Chondrocyte (in vitro differentiated cells): ENCODE results near the gene IFI27L1. TPM values are rescaled to one million over a fixed set of nuclear protein-coding genes. Genes with fewer than 3 reads are reported as not detected.

ENCODE experiments used
- DNase-seq: peaks from one replicate; pipeline ENCODE4 v3.0.0; 2021; ENCODE audit warnings: mixed read lengths, low spot score
- H3K27ac Mint-ChIP-seq: one replicate; pipeline ENCODE4 v1.8.0; 2021; ENCODE audit warnings: mild to moderate bottlenecking, moderate library complexity, mixed read lengths; ENCODE audit not compliant: unreplicated experiment
- H3K27me3 Mint-ChIP-seq: 2 replicates; pipeline ENCODE4 v1.8.0; 2021; ENCODE audit warnings: low read depth, mixed read lengths
- H3K36me3 Mint-ChIP-seq: 2 replicates; pipeline ENCODE4 v1.8.0; 2021; ENCODE audit warnings: low read depth, mixed read lengths
- H3K4me1 Mint-ChIP-seq: 2 replicates; pipeline ENCODE4 v1.8.0; 2021; ENCODE audit warnings: low read depth, mild to moderate bottlenecking, mixed read lengths
- H3K4me3 Mint-ChIP-seq: one replicate; pipeline ENCODE4 v1.8.0; 2021; ENCODE audit warnings: mild to moderate bottlenecking, moderate library complexity, mixed read lengths; ENCODE audit not compliant: unreplicated experiment
- H3K9me3 Mint-ChIP-seq: 2 replicates; pipeline ENCODE4 v1.8.0; 2021; ENCODE audit warnings: low read depth, mixed read lengths
- CTCF ChIP-seq: fragments of 200-600 bp; sonication (generic); IDR thresholded peaks from 2 replicates; pipeline ENCODE4 v1.5.0; 2021; ENCODE audit warnings: antibody characterized with exemption, mild to moderate bottlenecking, moderate library complexity
- total RNA-seq: library from RNA; stranded (reverse); gene quantifications from 3 replicates; pipeline ENCODE4 v1.2.1, GENCODE V29; 2021

Gene IFI27L1
- total RNA-seq, 1 donor from 2014 or later = 33.6 TPM

GRCh38 chr14:94042433-94043091, 38.5 kb upstream of the IFI27L1 start:
- TF ChIP-seq CTCF = no peak
- Mint-ChIP-seq H3K27me3 (no peaks in the 10 kb centered on the region), H3K36me3 (peaks cover 4% of the 10 kb centered on the region), H3K27ac (no peak overlapping the region), H3K9me3 (no peaks in the 10 kb centered on the region), H3K4me3 (no peak overlapping the region), H3K4me1 (no peaks in the 10 kb centered on the region)
- DNase-seq = no peak

GRCh38 chr14:94043111-94043755, 37.9 kb upstream of the IFI27L1 start:
- Mint-ChIP-seq H3K4me1 (no peaks in the 10 kb centered on the region), H3K36me3 (peaks cover 6% of the 10 kb centered on the region), H3K27me3 (no peaks in the 10 kb centered on the region), H3K27ac (no peak overlapping the region), H3K9me3 (no peaks in the 10 kb centered on the region), H3K4me3 (no peak overlapping the region)
- TF ChIP-seq CTCF = no peak
- DNase-seq = no peak

GRCh38 chr14:94043756-94044475, 37.2 kb upstream of the IFI27L1 start:
- Mint-ChIP-seq H3K27me3 (no peaks in the 10 kb centered on the region), H3K4me1 (no peaks in the 10 kb centered on the region), H3K9me3 (no peaks in the 10 kb centered on the region), H3K27ac (no peak overlapping the region), H3K4me3 (no peak overlapping the region), H3K36me3 (peaks cover 9% of the 10 kb centered on the region)
- TF ChIP-seq CTCF = no peak
- no peak for DNase-seq

- Mint-ChIP-seq H3K36me3 (peaks cover 9% of the 10 kb centered on the region), H3K9me3 (no peaks in the 10 kb centered on the region), H3K27me3 (no peaks in the 10 kb centered on the region), H3K4me3 (no peak overlapping the region), H3K4me1 (no peaks in the 10 kb centered on the region), H3K27ac (no peak overlapping the region)
- DNase-seq = no peak
- TF ChIP-seq CTCF = no peak
Observed at GRCh38 chr14:94044476-94045091, 36.5 kb upstream of the IFI27L1 start.

GRCh38 chr14:94045101-94045500, 36.0 kb upstream of the IFI27L1 start:
- no peak for DNase-seq
- no peaks in the 10 kb centered on the region for H3K9me3 Mint-ChIP-seq
- no peak for TF ChIP-seq CTCF
- H3K27ac Mint-ChIP-seq = no peak overlapping the region
- H3K27me3 Mint-ChIP-seq = no peaks in the 10 kb centered on the region
- H3K4me1 Mint-ChIP-seq = no peaks in the 10 kb centered on the region
- H3K36me3 Mint-ChIP-seq = peaks cover 13% of the 10 kb centered on the region
- H3K4me3 Mint-ChIP-seq = no peak overlapping the region
